HG02852 (cell line): ENCODE data around the gene RFX2.
"Not testable (repeated sequence)": the region's sequence is repeated elsewhere in the genome, so short reads cannot be mapped to it uniquely, and the experiment has no call there.

Experiments
- ATAC-seq: cut with Tn5 transposase; IDR thresholded peaks from one replicate; pipeline ENCODE4 v1.9.1; 2021; ENCODE audit warnings: mild to moderate bottlenecking, moderate library complexity; ENCODE audit not compliant: unreplicated experiment

Gene RFX2

DNA sequence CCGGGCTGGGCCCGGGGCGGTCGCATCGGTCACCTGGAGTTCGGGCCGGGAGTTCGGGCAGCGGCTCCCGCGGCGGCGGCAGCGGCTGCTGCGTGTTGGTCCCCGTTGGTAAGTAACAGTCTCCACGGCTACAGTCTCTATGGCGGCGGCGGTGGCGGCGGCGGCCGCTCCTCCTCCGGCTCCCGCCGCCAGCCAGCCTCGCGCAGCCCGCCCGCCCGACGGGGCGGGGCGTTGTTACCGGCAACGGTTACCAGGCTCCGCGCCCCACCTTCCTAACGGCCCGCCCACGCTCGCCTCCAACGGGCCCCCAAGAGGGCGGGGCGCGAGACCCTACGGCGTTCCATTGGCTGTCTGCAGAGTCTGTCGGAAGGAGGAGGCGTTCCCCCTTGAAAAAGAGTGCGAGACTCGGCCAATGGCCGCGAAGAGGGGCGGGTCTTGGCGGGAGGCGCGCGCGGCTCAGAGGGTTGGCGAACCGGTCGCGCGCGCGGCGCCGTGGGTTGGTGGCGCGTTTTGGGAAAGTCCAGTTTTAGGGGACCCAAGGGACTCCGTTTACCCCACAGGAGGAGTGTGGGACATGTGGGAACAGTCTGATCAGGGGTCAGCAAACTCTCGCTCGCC, at the start of gene RFX2:
Gene RFX2, minus strand, starts transcription at position 141 of the 618 bp plus-strand sequence. CDS start 63,004 bp downstream, outside the sequence.
- ATAC-seq, result peak; percentile 94

DNA sequence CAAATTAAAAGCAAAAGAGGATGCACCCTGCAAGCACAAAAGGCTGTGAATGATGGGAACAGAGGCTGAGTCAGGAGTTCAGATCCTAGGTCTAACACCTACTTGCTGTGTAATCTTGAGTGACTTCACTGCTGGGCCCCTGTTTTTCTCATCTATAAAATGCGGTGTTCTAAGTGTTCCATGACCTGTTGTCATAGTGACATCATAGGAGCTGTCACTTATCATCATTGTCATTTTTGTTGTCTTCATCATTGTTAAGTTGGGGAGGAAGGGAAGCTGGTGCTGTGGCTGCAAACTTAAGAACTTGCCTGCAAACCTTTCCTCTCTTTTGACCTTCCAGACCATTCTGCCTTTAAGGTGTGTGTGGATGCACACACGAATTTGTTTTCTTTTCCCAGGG, 45.7 kb upstream of the RFX2 start:
- no peak for ATAC-seq

GRCh38 chr19:6150289-6150688, 40.0 kb upstream of the RFX2 start:
- ATAC-seq, result no peak

GRCh38 chr19:6141217-6141616, 30.9 kb upstream of the RFX2 start:
- ATAC-seq, result no peak

- ATAC-seq, result no peak
Measured at GRCh38 chr19:6138511-6138910, 28.2 kb upstream of the RFX2 start.

DNA sequence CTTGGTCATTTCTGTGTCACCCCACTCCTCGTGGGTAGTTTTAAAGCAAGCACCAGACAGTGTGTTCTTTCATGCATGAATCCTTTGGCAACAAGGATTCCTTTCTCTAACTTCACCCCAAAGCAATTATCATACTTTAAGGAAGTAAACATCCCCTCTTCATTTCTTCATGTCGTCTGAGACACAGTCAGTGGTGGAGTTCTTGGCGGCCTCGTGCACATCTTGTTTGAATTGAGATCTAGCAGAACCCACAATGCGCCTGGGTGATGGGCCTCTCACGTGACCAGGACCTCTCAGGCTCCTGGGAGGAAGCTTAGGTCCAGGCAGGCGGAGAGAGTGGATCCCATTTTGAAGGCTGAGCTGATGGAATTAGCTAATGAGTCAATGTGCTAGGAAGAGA, 27.8 kb upstream of the RFX2 start:
- ATAC-seq, result no peak

DNA sequence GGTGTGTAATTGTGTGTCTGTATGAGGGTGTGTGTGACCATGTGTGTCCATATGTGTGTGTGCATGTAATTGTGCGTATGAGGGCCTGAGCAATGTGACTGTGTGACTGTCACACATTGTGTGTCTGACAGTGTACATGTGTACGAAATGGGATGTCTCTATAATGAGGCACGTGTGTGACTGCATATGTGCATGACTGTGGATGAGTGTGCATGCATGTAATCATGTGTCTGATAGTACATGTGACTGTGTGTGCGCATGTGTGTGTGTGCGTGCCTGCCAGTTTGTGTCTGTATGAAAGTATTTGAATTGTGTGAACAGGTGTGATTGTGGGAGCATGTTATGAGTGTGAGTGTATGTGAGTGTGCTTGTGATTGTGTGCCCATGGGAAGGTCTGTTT, 22.9 kb upstream of the RFX2 start:
- ATAC-seq, result no peak

- ATAC-seq, result no peak
Measured at GRCh38 chr19:6132482-6132881, 22.2 kb upstream of the RFX2 start.

- no peak for ATAC-seq
Measured at GRCh38 chr19:6127716-6128335, 17.5 kb upstream of the RFX2 start.

DNA sequence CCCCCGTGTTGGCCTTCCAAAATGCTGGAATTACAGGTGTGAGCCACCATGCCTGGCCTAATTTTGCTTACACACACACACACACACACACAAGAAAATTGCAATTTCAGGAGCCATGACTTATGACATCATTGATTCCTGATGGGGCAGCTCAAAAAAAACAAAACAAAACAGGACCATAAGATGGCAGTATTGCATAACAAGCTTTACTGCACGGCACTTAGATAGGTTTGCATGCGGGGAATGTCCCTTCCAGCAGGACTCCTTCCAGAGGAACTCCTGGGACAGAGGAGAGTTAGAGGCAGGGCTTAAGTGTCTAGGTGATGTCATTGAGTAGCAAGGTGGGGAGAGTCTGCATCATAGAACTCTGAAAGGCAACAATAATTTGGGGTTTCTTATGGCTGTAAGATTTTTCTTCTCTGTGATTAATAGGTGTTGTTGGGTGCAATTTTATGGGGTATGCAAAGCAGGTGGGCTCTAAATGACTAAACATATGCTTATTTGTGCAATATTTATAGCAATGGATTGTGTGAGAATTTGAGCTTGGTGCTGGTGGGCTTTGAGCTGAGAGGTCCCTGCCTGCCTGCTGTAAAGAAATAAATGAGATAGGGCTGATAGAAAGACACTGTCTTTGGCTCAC, 16.2 kb upstream of the RFX2 start:
- no peak for ATAC-seq

DNA sequence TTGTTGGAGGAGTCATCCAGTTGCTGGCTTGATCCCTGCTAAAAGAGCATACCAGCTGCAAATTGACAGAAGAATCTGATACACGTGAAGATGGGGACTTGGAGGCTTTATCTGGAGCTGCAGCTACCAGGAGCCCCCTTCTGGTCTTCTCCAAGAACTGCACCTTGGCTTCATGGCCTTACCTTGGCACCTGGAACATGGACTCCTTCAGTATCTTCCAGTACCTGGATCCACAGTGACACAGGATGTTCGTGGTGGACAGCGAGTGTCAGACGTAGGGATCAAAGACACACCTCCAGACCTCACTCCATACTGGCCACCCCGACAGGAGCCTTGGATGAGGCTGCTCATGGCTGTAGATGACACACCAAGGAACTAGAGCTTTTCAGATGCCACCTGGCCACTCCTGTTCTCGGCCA, 15.3 kb upstream of the RFX2 start:
- no peak for ATAC-seq

GRCh38 chr19:6119031-6119430, 8.7 kb upstream of the RFX2 start:
- ATAC-seq, result no peak

GRCh38 chr19:6118043-6118442, 7.7 kb upstream of the RFX2 start:
- ATAC-seq, result no peak

DNA sequence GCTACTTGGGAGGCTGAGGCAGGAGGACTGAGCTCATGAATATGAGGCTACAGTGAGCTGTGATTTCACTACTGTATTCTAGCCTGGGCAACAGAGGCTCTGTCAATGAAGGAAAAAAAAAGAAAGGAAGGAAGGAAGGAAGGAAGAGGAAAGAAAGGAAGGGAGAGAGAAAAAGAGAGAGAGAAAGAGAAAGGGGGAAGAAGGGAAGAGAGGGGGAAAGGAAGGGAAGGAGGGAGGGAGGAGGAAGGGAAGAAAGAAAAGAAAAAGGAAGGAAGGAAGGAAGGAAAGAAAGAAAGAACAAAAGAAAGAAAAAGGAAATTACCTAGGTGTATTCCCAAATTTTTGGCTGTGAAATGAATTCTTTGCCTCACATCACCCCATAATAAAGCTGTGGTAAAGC, 7.2 kb upstream of the RFX2 start:
- ATAC-seq, result no peak

GRCh38 chr19:6116749-6117430, 6.6 kb upstream of the RFX2 start:
- ATAC-seq, result no peak

- no peak for ATAC-seq
Measured at GRCh38 chr19:6115992-6116391, 5.7 kb upstream of the RFX2 start.

GRCh38 chr19:6113616-6114188, 3.4 kb upstream of the RFX2 start:
- ATAC-seq, result no peak

GRCh38 chr19:6109947-6110346, 353 bp downstream of the RFX2 start:
- ATAC-seq, result no peak

GRCh38 chr19:6108721-6109633, 1.3 kb downstream of the RFX2 start:
- ATAC-seq, result no peak

- not testable (repeated sequence) for ATAC-seq
Measured at GRCh38 chr19:6106643-6107294, 3.5 kb downstream of the RFX2 start.
